ENCODE results near the gene CBY2. TPM values are rescaled to one million over a fixed set of nuclear protein-coding genes. Genes with fewer than 3 reads are reported as not detected.

Gene CBY2
- total RNA-seq, 1 donor from 2014 or later, result not detected

GRCh38 chr13:45670189-45670885, 31.8 kb upstream of the CBY2 start:
- no peak for TF ChIP-seq CTCF (IDR thresholded peaks at IDR 0.05; ENCODE audit: insufficient read depth, low read length, poor library complexity, severe bottlenecking)
- Histone ChIP-seq H3K27me3 (ENCODE audit: control insufficient read depth, insufficient read depth, low read length) (peaks cover 5% of the 10 kb centered on the region), H3K36me3 (ENCODE audit: control insufficient read depth, insufficient read depth, low read length) (no peaks in the 10 kb centered on the region), H3K4me3 (ENCODE audit: low read depth, low read length) (no peak overlapping the region)
- no peak for DNase-seq (ENCODE audit: low read depth)

GRCh38 chr13:45674908-45675307, 27.2 kb upstream of the CBY2 start:
- DNase-seq (ENCODE audit: low read depth), result peak; percentile 80
- TF ChIP-seq CTCF (IDR thresholded peaks at IDR 0.05; ENCODE audit: insufficient read depth, low read length, poor library complexity, severe bottlenecking), result no peak
- Histone ChIP-seq H3K4me3 (ENCODE audit: low read depth, low read length) (no peak overlapping the region), H3K27me3 (ENCODE audit: control insufficient read depth, insufficient read depth, low read length) (peaks cover 5% of the 10 kb centered on the region), H3K36me3 (ENCODE audit: control insufficient read depth, insufficient read depth, low read length) (no peaks in the 10 kb centered on the region)

- H3K36me3 ChIP-seq (ENCODE audit: control insufficient read depth, insufficient read depth, low read length), result no peaks in the 10 kb centered on the region
- no peak for TF ChIP-seq CTCF (IDR thresholded peaks at IDR 0.05; ENCODE audit: insufficient read depth, low read length, poor library complexity, severe bottlenecking)
- no peak for DNase-seq (ENCODE audit: low read depth)
Observed at GRCh38 chr13:45678282-45678681, 23.8 kb upstream of the CBY2 start.

GRCh38 chr13:45681113-45681512, 21.0 kb upstream of the CBY2 start:
- Histone ChIP-seq H3K36me3 (ENCODE audit: control insufficient read depth, insufficient read depth, low read length) (no peaks in the 10 kb centered on the region), H3K4me3 (ENCODE audit: low read depth, low read length) (no peak overlapping the region), H3K27me3 (ENCODE audit: control insufficient read depth, insufficient read depth, low read length) (no peaks in the 10 kb centered on the region)
- DNase-seq (ENCODE audit: low read depth), result no peak
- TF ChIP-seq CTCF (IDR thresholded peaks at IDR 0.05; ENCODE audit: insufficient read depth, low read length, poor library complexity, severe bottlenecking), result no peak

More at GRCh38 chr13:45678282-45678681, 23.8 kb upstream of the CBY2 start:
- no peaks in the 10 kb centered on the region for H3K27me3 ChIP-seq (ENCODE audit: control insufficient read depth, insufficient read depth, low read length)
- H3K4me3 ChIP-seq (ENCODE audit: low read depth, low read length), result no peak overlapping the region

GRCh38 chr13:45682494-45683008, 19.6 kb upstream of the CBY2 start:
- no peaks in the 10 kb centered on the region for H3K27me3 ChIP-seq (ENCODE audit: control insufficient read depth, insufficient read depth, low read length)
- H3K36me3 ChIP-seq (ENCODE audit: control insufficient read depth, insufficient read depth, low read length), result no peaks in the 10 kb centered on the region
- no peak for DNase-seq (ENCODE audit: low read depth)
- no peak for TF ChIP-seq CTCF (IDR thresholded peaks at IDR 0.05; ENCODE audit: insufficient read depth, low read length, poor library complexity, severe bottlenecking)
- H3K4me3 ChIP-seq (ENCODE audit: low read depth, low read length), result no peak overlapping the region

GRCh38 chr13:45683701-45684100, 18.4 kb upstream of the CBY2 start:
- DNase-seq (ENCODE audit: low read depth), result no peak
- peak; percentile 21 for TF ChIP-seq CTCF (IDR thresholded peaks at IDR 0.05; ENCODE audit: insufficient read depth, low read length, poor library complexity, severe bottlenecking)
- H3K4me3 ChIP-seq (ENCODE audit: low read depth, low read length), result no peak overlapping the region

More at GRCh38 chr13:45683701-45684100, 18.4 kb upstream of the CBY2 start:
- Histone ChIP-seq H3K27me3 (ENCODE audit: control insufficient read depth, insufficient read depth, low read length) (no peaks in the 10 kb centered on the region), H3K36me3 (ENCODE audit: control insufficient read depth, insufficient read depth, low read length) (no peaks in the 10 kb centered on the region)
